ENCODE results near the gene PTTG1IP.
"Not testable (repeated sequence)": the region's sequence is repeated elsewhere in the genome, so short reads cannot be mapped to it uniquely, and the experiment has no call there.

PTTG1IP gene

DNA sequence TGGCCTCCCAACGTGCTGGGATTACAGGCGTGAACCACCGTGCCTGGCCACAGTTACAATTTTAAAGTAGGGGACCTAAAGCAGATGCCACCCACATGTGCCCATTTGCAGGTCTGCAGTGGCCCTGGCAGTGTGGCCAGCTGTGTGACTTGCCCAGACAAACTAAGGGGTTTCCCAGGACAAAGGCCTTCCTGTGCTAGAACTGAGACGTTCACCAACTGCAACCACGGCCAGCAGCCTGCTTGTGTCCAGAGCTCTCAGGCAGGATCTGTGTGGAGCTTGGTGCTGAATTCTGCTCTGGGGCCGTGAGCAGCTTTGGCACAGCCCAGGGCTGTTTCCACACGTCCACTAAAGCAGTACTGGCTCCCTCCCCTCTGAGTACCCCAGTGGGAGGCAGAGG is 10.6 kb upstream of the PTTG1IP start:
- H3K9me3 ChIP-seq = no peaks in the 10 kb centered on the region
- H3K4me3 ChIP-seq = no peak overlapping the region
- H3K27ac ChIP-seq = no peak overlapping the region
- no peak for DNase-seq
- peaks cover 0 to 10% of the 10 kb centered on the region in 2 donors for H3K27me3 ChIP-seq
- H3K4me1 ChIP-seq = no peaks in the 10 kb centered on the region
- H3K36me3 ChIP-seq = no peaks in the 10 kb centered on the region
- TF ChIP-seq, protein P1, sequence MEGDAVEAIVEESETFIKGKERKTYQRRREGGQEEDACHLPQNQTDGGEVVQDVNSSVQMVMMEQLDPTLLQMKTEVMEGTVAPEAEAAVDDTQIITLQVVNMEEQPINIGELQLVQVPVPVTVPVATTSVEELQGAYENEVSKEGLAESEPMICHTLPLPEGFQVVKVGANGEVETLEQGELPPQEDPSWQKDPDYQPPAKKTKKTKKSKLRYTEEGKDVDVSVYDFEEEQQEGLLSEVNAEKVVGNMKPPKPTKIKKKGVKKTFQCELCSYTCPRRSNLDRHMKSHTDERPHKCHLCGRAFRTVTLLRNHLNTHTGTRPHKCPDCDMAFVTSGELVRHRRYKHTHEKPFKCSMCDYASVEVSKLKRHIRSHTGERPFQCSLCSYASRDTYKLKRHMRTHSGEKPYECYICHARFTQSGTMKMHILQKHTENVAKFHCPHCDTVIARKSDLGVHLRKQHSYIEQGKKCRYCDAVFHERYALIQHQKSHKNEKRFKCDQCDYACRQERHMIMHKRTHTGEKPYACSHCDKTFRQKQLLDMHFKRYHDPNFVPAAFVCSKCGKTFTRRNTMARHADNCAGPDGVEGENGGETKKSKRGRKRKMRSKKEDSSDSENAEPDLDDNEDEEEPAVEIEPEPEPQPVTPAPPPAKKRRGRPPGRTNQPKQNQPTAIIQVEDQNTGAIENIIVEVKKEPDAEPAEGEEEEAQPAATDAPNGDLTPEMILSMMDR (IDR thresholded peaks at IDR 0.05) = no peak
- intact Hi-C loops (cut with DNase I; ENCODE audit: low total_unique reads) = no loop called here

GRCh38 chr21:44883250-44883649 is 9.8 kb upstream of the PTTG1IP start:
- Histone ChIP-seq H3K36me3 (no peaks in the 10 kb centered on the region), H3K27me3 (peaks cover 0 to 10% of the 10 kb centered on the region in 2 donors), H3K4me1 (no peaks in the 10 kb centered on the region), H3K27ac (no peak overlapping the region), H3K9me3 (no peaks in the 10 kb centered on the region), H3K4me3 (no peak overlapping the region)
- intact Hi-C loops (cut with DNase I; ENCODE audit: low total_unique reads) = no loop called here
- DNase-seq = no peak
- TF ChIP-seq, protein P1 (IDR thresholded peaks at IDR 0.05) = no peak

GRCh38 chr21:44881198-44881872 is 7.8 kb upstream of the PTTG1IP start:
- Histone ChIP-seq H3K4me1 (peaks cover 0 to under 1% (median 0%) of the 10 kb centered on the region in 4 donors), H3K9me3 (no peaks in the 10 kb centered on the region), H3K27ac (no peak overlapping the region), H3K36me3 (no peaks in the 10 kb centered on the region), H3K27me3 (peaks cover 0 to 9% of the 10 kb centered on the region in 2 donors), H3K4me3 (no peak overlapping the region)
- intact Hi-C loops (cut with DNase I; ENCODE audit: low total_unique reads) = no loop called here
- TF ChIP-seq, protein P1 (IDR thresholded peaks at IDR 0.05) = no peak
- no peak for DNase-seq

DNA sequence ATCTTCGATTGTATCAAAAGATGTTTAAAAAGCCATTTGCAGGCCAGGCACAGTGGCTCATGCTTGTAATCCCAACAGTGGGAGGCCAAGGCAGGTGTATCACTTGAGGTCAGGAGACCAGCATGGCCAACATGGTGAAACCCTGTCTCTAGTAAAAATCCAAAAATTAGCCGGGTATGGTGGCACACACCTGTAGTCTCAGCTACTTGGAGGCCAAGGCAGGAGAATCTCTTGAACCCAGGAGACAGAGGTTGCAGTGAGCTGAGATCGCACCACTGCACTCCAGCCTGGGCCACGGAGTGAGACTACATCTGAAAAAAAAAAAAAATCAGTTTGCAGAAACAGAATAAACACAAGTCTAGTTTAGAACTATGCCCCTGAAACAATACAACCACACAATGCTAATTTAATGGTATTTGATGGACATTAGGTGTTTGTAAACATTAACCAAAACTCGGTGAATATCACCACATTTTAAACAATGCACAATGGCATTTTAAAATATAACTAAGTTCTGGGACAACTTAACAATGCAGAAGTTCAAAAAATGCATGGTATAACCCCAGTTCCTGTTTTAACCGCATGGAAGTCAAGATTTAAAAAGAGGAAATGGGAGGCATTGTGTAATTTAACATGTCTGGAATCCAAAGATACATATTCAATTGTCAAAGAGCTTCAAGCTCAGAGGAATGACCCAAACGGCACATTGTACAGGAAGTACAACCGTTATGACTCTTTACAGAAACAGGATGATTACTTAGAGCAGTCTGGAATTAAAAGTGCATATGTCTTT is 7.1 kb upstream of the PTTG1IP start:
- H3K4me1 ChIP-seq = peaks cover 0 to 8% (median 5%) of the 10 kb centered on the region in 4 donors
- no peak overlapping the region for H3K4me3 ChIP-seq
- no peak for DNase-seq
- H3K27me3 ChIP-seq = peaks cover 0 to 2% of the 10 kb centered on the region in 2 donors
- no peaks in the 10 kb centered on the region for H3K36me3 ChIP-seq
- TF ChIP-seq, protein P1 (IDR thresholded peaks at IDR 0.05) = no peak
- no peak overlapping the region for H3K27ac ChIP-seq
- intact Hi-C loops (cut with DNase I; ENCODE audit: low total_unique reads) = no loop called here
- no peaks in the 10 kb centered on the region for H3K9me3 ChIP-seq

- H3K27me3 ChIP-seq, DNase-seq, H3K36me3 ChIP-seq, H3K4me3 ChIP-seq, H3K27ac ChIP-seq, H3K9me3 ChIP-seq: not testable (repeated sequence)
- peaks cover 0 to 16% (median 8%) of the 10 kb centered on the region in 4 donors for H3K4me1 ChIP-seq
- intact Hi-C loops (cut with DNase I; ENCODE audit: low total_unique reads) = loop anchor here (5.0 kb wide), 1 partner anchor 77 kb away; the partner anchor contains the start of gene UBE2G2
Observed at GRCh38 chr21:44879238-44879637, 5.7 kb upstream of the PTTG1IP start.

All from tibial artery (tissue), 4 donors.